NCI-H2227 (cell line): ENCODE measurements around the gene ARHGAP26.
A peak's percentile ranks its signal among the peaks of the same experiment; 100 is the strongest.

Source experiments
- DNase-seq: peaks from one replicate; lab custom pipeline; 2025; ENCODE audit not compliant: unreplicated experiment; lab: John Stamatoyannopoulos, UW

Gene ARHGAP26

DNA sequence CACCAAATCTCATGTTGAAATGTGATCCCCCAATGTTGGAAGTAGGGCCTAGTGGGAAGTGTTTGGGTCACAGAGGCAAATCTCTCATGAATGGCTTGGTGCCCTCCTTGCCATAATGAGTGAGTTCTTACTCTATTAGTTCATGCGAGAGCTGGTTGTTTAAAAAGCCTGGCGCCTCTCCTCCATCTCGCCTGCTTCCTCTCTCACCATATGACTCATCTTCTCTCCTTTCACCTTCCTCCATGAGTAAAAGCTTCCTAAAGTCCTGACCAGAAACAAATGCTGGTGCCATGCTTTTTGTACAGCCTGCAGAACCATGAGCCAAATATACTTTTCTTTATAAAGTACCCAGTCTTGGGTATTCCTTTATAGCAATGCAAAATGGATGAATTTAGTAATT, 20.9 kb upstream of the ARHGAP26 start:
- no peak for DNase-seq

- DNase-seq: no peak
Observed at GRCh38 chr5:142753116-142753631, 17.0 kb upstream of the ARHGAP26 start.

GRCh38 chr5:142754031-142754430, 16.1 kb upstream of the ARHGAP26 start:
- DNase-seq: no peak

DNA sequence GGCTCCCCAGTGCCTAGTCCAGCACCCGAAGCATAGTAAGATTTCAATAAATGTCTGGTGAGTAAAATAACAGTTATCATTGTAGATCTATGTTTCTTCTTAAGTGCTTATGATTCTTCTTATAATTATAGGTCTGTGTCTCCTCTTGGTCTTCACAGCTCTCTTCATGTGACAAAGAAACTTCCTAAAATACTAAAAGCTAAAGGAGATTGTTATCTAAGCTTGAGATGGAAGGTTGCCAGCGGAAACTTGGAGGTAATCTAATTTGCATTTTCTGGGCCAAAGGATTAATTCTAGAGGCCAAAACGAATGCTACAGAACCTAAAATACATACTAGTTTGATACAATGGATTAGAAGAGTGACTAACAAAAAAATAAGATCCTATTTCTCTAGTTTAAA, 13.6 kb upstream of the ARHGAP26 start:
- DNase-seq: peak; percentile 28

DNA sequence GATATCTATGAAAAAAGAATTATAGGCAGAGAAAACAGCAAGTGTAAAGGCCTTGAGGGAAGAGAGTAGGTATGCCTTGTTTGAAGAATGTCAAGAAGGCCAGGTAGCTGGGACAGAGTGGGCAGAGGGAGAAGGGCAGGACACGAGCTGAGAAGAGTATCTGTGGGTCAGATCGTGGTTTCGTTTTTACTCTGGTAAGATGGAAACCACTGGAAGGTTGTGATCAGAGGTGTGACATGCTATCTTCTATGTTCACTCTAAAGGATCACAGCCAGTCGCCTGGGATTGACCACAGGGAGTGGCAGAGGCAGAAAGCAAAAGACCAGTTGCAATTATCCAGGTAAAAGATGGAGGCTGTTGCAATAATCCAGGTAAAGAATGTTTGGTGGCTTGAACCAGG, 12.6 kb upstream of the ARHGAP26 start:
- DNase-seq: no peak

GRCh38 chr5:142758062-142758795, 11.9 kb upstream of the ARHGAP26 start:
- no peak for DNase-seq

DNA sequence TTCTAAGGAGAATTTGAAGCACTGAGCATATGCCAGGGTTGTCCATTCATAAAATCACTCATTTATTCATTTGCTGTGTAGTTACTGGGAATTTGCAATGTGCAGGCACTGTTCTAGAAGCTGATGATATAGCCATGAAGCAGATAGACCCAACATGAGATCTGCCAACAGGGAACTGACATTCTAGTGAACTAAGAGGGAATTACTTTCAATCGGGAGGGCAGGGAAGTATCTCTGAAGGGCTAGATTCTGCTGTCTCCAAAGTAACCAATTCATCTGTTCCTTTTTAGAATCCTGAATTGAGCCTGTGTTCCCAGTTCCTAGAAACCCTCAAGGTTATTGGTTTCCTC, 11.4 kb upstream of the ARHGAP26 start:
- no peak for DNase-seq

GRCh38 chr5:142763701-142764100, 6.5 kb upstream of the ARHGAP26 start:
- no peak for DNase-seq

DNA sequence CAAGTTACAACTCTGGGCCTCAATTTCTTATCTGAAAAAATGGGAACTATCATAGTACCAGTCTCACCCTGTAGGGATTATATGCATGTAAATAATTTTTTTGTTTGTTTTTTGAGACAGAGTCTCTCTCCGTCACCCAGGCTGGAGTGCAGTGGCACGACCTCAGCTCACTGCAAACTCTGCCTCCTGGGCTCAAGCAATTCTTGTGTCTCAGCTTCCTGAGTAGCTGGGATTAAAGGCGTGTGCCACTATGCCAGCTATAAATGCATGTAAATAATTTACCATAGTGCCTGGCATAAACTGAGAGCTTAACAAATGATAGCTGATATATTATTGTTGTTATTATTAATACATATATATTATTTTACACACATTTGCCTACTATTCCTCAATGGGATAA, 3.0 kb upstream of the ARHGAP26 start:
- DNase-seq: no peak

GRCh38 chr5:142767911-142768310, 2.3 kb upstream of the ARHGAP26 start:
- no peak for DNase-seq

DNA sequence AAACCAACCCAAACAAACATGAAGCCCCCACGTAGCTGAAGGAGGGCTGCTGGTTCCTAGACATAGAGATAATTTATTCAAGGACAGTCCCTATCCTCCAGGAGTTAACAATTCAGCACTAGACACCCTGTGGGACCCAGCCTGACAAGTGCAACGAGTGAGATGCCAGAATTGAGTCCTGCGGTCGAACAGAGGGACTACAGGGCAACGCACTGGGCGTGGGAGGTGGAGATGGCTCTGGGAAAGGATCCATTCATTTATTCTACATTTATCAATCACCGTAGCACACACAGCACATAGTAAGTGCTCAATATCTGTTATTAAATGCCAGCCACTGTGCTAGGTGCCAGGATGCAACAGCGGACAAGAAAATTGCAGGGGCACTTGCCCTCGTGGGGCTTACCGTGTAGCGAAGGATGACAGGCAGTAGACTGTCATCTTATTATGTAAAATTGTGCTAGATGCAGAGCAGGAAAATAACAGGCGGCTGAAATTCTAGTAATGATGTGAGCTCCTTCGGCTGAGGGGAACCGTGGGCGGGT, 855 bp upstream of the ARHGAP26 start:
- DNase-seq: no peak

- peak; percentile 59 for DNase-seq
Observed at GRCh38 chr5:142770650-142771609, 753 bp downstream of the ARHGAP26 start.

- DNase-seq: no peak
Observed at GRCh38 chr5:142771666-142772065, 1.5 kb downstream of the ARHGAP26 start.

DNA sequence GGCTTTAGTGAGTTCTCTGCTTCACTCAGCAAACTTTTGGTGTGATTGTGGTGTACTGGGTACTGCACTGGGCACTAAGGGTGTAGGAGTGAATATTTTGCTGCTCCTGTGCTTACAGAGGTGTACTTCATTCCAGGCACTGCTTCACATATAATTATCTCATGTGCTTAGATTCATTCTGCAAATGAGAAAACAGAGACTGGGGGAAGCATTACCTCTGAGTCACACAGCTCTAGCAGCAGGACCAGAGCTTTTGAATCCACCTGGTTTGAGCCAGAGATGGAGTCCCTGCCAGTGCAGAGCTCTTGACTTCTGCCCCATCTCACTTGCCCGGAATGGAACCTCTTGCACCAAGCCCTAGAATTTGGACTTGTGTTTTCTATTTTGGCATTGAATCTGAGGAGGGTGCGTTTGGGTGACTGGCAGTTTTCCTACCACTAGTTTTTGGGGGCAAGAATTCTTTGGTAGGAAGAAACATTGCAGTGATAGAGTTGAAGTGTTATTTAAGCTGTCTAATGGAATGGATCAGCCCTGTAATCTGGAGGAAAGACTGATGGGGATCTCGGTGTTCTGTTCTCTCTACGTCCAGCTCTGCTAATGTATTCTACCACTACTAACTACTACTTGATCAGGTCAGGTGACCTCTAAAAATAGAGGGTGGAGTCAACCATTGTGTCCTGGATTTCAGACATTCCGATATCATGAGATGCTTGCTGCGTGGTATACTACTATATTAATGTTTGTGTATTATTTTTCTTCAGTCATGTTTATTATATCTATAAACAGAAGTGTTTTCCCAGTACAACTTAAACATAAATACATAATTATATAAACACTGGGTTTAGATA, 2.5 kb downstream of the ARHGAP26 start:
- no peak for DNase-seq

DNA sequence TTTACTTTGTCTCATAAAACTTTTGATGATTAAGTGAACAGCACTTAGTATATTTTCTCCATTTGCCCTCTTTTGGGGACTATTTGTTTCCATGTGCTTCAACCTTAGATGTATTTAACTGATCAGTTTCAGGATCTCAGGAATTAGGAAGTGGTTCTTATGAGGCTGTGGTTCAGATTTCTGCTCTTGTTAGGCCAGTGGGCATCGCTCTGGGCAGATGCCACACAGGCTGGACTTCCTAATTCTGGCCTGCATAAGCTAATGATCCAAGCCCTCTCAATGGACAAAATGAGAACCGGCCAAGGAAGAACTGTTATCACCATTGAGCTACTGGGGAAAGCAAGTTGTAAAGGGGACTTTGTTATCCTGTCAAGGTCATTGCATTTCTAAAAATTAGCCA, 6.9 kb downstream of the ARHGAP26 start:
- DNase-seq: no peak

GRCh38 chr5:142777850-142778249, 7.7 kb downstream of the ARHGAP26 start:
- no peak for DNase-seq

GRCh38 chr5:142779163-142779840, 9.1 kb downstream of the ARHGAP26 start:
- DNase-seq: no peak

GRCh38 chr5:142780871-142781270, 10.7 kb downstream of the ARHGAP26 start:
- no peak for DNase-seq

- no peak for DNase-seq
Observed at GRCh38 chr5:142782976-142783530, 12.9 kb downstream of the ARHGAP26 start.
